GM12878 (cell line): ENCODE results near the gene IRAK4. TPM values are rescaled to one million over a fixed set of nuclear protein-coding genes. Genes with fewer than 3 reads are reported as not detected.

Experiments
- ATAC-seq: fragments of 200-7000 bp; cut with Tn5 transposase; 3 replicates; pipeline ENCODE4 v1.9.1; 2020; ENCODE audit warnings: mild to moderate bottlenecking, moderate library complexity
- BruUV-seq: library from RNA; stranded (reverse); fragments of 400-500 nt; replicated peaks from 2 replicates; lab custom pipeline; 2021; lab: Mats Ljungman, UMichigan
- CTCF ChIA-PET: fragments of 300-600 bp; sonication (Branson Sonifier 250); formaldehyde crosslinking; extraction: SDS; loops from one replicate; lab custom pipeline; 2021; ENCODE audit warnings: inconsistent platforms; lab: Yijun Ruan, JAX
- POLR2A ChIA-PET: fragments of 350-600 bp; formaldehyde crosslinking; extraction: SDS; loops from one replicate; lab custom pipeline; 2021; ENCODE audit warnings: inconsistent platforms; lab: Charles Lee
- RAD21 ChIA-PET: fragments of 300-600 bp; sonication (Branson Sonifier 250); formaldehyde crosslinking; loops from one replicate; lab custom pipeline; 2023; ENCODE audit warnings: antibody characterized with exemption; ENCODE audit not compliant: unreplicated experiment; lab: Charles Lee
- SMC1A ChIA-PET: fragments of 300-600 bp; sonication (Branson Sonifier 250); formaldehyde crosslinking; loops from one replicate; lab custom pipeline; 2023; ENCODE audit not compliant: unreplicated experiment, uncharacterized antibody; lab: Charles Lee
- DNase-seq: peaks from one replicate; pipeline ENCODE4 v3.0.0-alpha.2; 2011; ENCODE audit warnings: low read depth, low spot score
- FAIRE-seq: peaks from 3 replicates; lab custom pipeline; 2011; peaks lifted over from hg19 to GRCh38; lab: Jason Lieb, UNC
- H2AFZ ChIP-seq: 2 replicates; pipeline ENCODE4 v1.6.0; 2011; ENCODE audit warnings: low read depth, low read length, control low read depth; ENCODE audit not compliant: control insufficient read depth
- H3K27ac ChIP-seq: 2 replicates; pipeline ENCODE4 v1.5.1; 2011; ENCODE audit warnings: control low read depth; ENCODE audit not compliant: control insufficient read depth, insufficient read depth
- H3K27me3 ChIP-seq, 2 experiments: replicated peaks in 1 of 2; 2 replicates each; pipeline versions ENCODE4 v1.6.0 to v1.6.1; 2011; ENCODE audit warnings: low read length in 1 of 2; ENCODE audit not compliant: control insufficient read depth in 2 of 2, insufficient read depth in 2 of 2
- H3K36me3 ChIP-seq, 2 experiments: 2 replicates each; pipeline ENCODE4 v1.5.1; 2011; ENCODE audit warnings: low read length in 1 of 2; ENCODE audit not compliant: control insufficient read depth in 2 of 2, insufficient read depth in 2 of 2
- H3K4me1 ChIP-seq: 2 replicates; pipeline ENCODE4 v1.6.1; 2011; ENCODE audit warnings: mild to moderate bottlenecking, low read length, moderate library complexity, mixed read lengths; ENCODE audit not compliant: control insufficient read depth, insufficient read depth
- H3K4me2 ChIP-seq: 2 replicates; pipeline ENCODE4 v1.6.0; 2011; ENCODE audit warnings: control low read depth; ENCODE audit not compliant: control insufficient read depth, insufficient read depth
- H3K4me3 ChIP-seq: fragments of 200-600 bp; sonication (generic); 2 replicates; pipeline ENCODE4 v1.5.1; 2016
- H3K79me2 ChIP-seq: 2 replicates; pipeline ENCODE4 v1.6.0; 2011; ENCODE audit warnings: low read length; ENCODE audit not compliant: control insufficient read depth, insufficient read depth
- H3K9ac ChIP-seq: 2 replicates; pipeline ENCODE4 v1.8.0; 2011; ENCODE audit warnings: low read length, control low read depth, mixed read lengths; ENCODE audit not compliant: control insufficient read depth, insufficient read depth
- H3K9me3 ChIP-seq: replicated peaks from 3 replicates; pipeline ENCODE4 v1.5.1; 2011; ENCODE audit warnings: mild to moderate bottlenecking, low read length; ENCODE audit not compliant: control insufficient read depth, insufficient read depth
- H4K20me1 ChIP-seq: 2 replicates; pipeline ENCODE4 v1.6.0; 2011; ENCODE audit not compliant: control insufficient read depth, insufficient read depth
- BMI1 ChIP-seq: fragments of 450-650 bp; IDR thresholded peaks from 2 replicates; pipeline ENCODE4 v1.6.1; 2016; ENCODE audit warnings: mild to moderate bottlenecking, moderate library complexity, borderline replicate concordance
- CEBPB ChIP-seq, 2 experiments: fragments of 150-350 bp in 1 of 2; IDR thresholded peaks; 2 replicates each; pipeline ENCODE4 v1.6.1; 2012 to 2014; ENCODE audit warnings: low read depth in 2 of 2, low read length in 2 of 2, borderline replicate concordance in 1 of 2, inconsistent platforms in 1 of 2
- IRF3 ChIP-seq: fragments of 450-650 bp; IDR thresholded peaks from 2 replicates; pipeline ENCODE4 v1.6.1; 2014; ENCODE audit warnings: mild to moderate bottlenecking
- NKRF ChIP-seq: fragments of 450-650 bp; conservative IDR thresholded peaks from 2 replicates; pipeline ENCODE4 v1.6.1; 2017; ENCODE audit warnings: mild to moderate bottlenecking, moderate library complexity
- NR2C2 ChIP-seq: IDR thresholded peaks from 2 replicates; pipeline ENCODE4 v1.6.1; 2011; ENCODE audit warnings: borderline replicate concordance, low read depth; ENCODE audit not compliant: control insufficient read depth, insufficient read length
- SIX5 ChIP-seq: IDR thresholded peaks from 2 replicates; pipeline ENCODE4 v1.6.1; 2011; ENCODE audit warnings: mild to moderate bottlenecking, low read depth, low read length, moderate library complexity; ENCODE audit not compliant: severe bottlenecking
- SRF ChIP-seq, 2 experiments: IDR thresholded peaks; 2 replicates each; pipeline ENCODE4 v1.6.1; 2011; ENCODE audit warnings: low read depth in 2 of 2, low read length in 2 of 2, mild to moderate bottlenecking in 1 of 2, moderate library complexity in 1 of 2
- ZNF592 ChIP-seq: fragments of 450-650 bp; IDR thresholded peaks from 2 replicates; pipeline ENCODE4 v1.6.1; 2017; ENCODE audit warnings: mild to moderate bottlenecking, moderate library complexity
- in situ Hi-C: fragments of 300-500 bp; cut with MboI; formaldehyde crosslinking; loops from 9 replicates; pipeline ENCODE4 v1.14.3; 2018; ENCODE audit warnings: mixed read lengths
- intact Hi-C: fragments of 100-400 bp; cut with micrococcal nuclease; formaldehyde crosslinking; loops from one replicate; pipeline ENCODE4 v1.14.2; 2022; ENCODE audit not compliant: unreplicated experiment
- polyA plus RNA-seq, 11 experiments: library from polyadenylated mRNA; depleted of rRNA in 4 of 11; unstranded in 6 of 11; stranded (reverse) in 5 of 11; fragments of >200 nt; fragmentation: Nextera tagmentation in 4 of 11; fragmentation: Illumina TruSeq in 1 of 11; extraction: Ambion mirVana in 4 of 11; extraction: Trizol in 1 of 11; gene quantifications; 1 replicate in 1 of 11; 2 replicates in 10 of 11; pipeline versions ENCODE4 v1.2.1 to v1.2.3, GENCODE V29; 2011 to 2016; ENCODE audit warnings: inconsistent platforms in 2 of 11, missing spikeins in 2 of 11, low read depth in 1 of 11
- total RNA-seq, 4 experiments: library from RNA; depleted of rRNA in 3 of 4; stranded (reverse); fragments of >200 nt in 3 of 4; fragmentation: Illumina TruSeq in 1 of 4; extraction: Trizol in 1 of 4; gene quantifications; 2 replicates each; pipeline versions ENCODE4 v1.2.1 to v1.2.3, GENCODE V29; 2013 to 2021
- TF ChIP-seq, protein P1 (sequence below): IDR thresholded peaks from 2 replicates; pipeline ENCODE4 v1.6.1; 2011; ENCODE audit warnings: low read depth, low read length, improper control_type of control experiment, borderline replicate concordance
- TF ChIP-seq, protein P2 (sequence below): IDR thresholded peaks from 2 replicates; pipeline ENCODE4 v1.6.1; 2012; ENCODE audit warnings: improper control_type of control experiment, low read depth, low read length; ENCODE audit not compliant: insufficient replicate concordance

IRAK4 gene
- total and polyA plus RNA-seq, 10 of the 15 experiments (the other 5 are each of a cell fraction or from before 2014, with no cell fraction given), result 7.9 to 46.8 (median 20.9) TPM

DNA sequence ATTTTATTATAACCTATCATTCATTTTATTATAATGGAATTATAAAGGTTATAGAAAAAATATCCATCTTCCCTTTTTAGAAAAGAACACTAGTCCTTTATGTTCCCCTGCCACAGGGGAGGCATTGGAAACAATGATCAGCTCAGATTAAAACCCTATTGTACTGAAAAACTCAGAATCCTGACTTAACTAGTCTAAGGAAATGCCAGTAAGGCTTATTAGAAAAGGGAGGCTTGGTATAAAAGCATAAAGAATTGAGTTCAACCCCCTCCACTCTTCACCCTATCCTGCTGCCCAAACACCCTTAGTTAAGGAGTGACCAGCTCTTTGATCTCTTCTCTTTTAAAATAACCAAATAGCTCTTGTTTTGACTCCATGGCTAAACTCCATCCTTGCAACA is 36.1 kb upstream of the IRAK4 start:
- Histone ChIP-seq H3K9me3 (no peaks in the 10 kb centered on the region), H3K79me2 (no peaks in the 10 kb centered on the region), H3K4me1 (no peaks in the 10 kb centered on the region), H3K36me3 (no peaks in the 10 kb centered on the region; a peak in 1 of 4 replicates), H3K9ac (no peak overlapping the region), H3K4me2 (no peak overlapping the region), H3K4me3 (no peak overlapping the region), H3K27ac (no peak overlapping the region), H4K20me1 (no peaks in the 10 kb centered on the region), H2AFZ (no peak overlapping the region), H3K27me3 (no peaks in the 10 kb centered on the region)
- ChIA-PET SMC1A (no interaction called here), RAD21 (no interaction called here), POLR2A (no interaction called here), CTCF (interaction anchor here (0.6 to 0.9 kb wide), 2 partner anchors 16 to 268 kb away, joined by 3 read pairs; no protein-coding TSS in a partner anchor)
- BruUV-seq, result no TSS peak
- DNase-seq (no peak), ATAC-seq (no peak), FAIRE-seq (no peak)
- intact Hi-C loops, result loop anchor here (10.0 kb wide), 1 partner anchor 218 kb away; no protein-coding TSS in a partner anchor
- in situ Hi-C loops, result no loop called here
- TF ChIP-seq SIX5 (no peak), BMI1 (no peak), SRF (IDR thresholded peaks at IDR 0.05; ENCODE audit: low read depth in 2 of 2, low read length in 2 of 2) (no peak), IRF3 (no peak), CEBPB (IDR thresholded peaks at IDR 0.05; ENCODE audit: borderline replicate concordance in 1 of 2, low read depth in 2 of 2, low read length in 2 of 2) (no peak), NR2C2 (no peak), ZNF592 (no peak), NKRF (no peak)
- TF ChIP-seq, protein P1, sequence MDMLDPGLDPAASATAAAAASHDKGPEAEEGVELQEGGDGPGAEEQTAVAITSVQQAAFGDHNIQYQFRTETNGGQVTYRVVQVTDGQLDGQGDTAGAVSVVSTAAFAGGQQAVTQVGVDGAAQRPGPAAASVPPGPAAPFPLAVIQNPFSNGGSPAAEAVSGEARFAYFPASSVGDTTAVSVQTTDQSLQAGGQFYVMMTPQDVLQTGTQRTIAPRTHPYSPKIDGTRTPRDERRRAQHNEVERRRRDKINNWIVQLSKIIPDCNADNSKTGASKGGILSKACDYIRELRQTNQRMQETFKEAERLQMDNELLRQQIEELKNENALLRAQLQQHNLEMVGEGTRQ, result no peak
- TF ChIP-seq, protein P2, sequence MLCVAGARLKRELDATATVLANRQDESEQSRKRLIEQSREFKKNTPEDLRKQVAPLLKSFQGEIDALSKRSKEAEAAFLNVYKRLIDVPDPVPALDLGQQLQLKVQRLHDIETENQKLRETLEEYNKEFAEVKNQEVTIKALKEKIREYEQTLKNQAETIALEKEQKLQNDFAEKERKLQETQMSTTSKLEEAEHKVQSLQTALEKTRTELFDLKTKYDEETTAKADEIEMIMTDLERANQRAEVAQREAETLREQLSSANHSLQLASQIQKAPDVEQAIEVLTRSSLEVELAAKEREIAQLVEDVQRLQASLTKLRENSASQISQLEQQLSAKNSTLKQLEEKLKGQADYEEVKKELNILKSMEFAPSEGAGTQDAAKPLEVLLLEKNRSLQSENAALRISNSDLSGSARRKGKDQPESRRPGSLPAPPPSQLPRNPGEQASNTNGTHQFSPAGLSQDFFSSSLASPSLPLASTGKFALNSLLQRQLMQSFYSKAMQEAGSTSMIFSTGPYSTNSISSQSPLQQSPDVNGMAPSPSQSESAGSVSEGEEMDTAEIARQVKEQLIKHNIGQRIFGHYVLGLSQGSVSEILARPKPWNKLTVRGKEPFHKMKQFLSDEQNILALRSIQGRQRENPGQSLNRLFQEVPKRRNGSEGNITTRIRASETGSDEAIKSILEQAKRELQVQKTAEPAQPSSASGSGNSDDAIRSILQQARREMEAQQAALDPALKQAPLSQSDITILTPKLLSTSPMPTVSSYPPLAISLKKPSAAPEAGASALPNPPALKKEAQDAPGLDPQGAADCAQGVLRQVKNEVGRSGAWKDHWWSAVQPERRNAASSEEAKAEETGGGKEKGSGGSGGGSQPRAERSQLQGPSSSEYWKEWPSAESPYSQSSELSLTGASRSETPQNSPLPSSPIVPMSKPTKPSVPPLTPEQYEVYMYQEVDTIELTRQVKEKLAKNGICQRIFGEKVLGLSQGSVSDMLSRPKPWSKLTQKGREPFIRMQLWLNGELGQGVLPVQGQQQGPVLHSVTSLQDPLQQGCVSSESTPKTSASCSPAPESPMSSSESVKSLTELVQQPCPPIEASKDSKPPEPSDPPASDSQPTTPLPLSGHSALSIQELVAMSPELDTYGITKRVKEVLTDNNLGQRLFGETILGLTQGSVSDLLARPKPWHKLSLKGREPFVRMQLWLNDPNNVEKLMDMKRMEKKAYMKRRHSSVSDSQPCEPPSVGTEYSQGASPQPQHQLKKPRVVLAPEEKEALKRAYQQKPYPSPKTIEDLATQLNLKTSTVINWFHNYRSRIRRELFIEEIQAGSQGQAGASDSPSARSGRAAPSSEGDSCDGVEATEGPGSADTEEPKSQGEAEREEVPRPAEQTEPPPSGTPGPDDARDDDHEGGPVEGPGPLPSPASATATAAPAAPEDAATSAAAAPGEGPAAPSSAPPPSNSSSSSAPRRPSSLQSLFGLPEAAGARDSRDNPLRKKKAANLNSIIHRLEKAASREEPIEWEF, result no peak
